T-helper 2 cell treated with Interferon-gamma antibody and Interleukin-4, amounts not matched to agents 5 μg/mL and 100 μg/mL, for 36 hours (primary cell): Measurements from ENCODE around the gene TLK1.

Experiments used
- DNase-seq: peaks from one replicate; pipeline ENCODE4 v3.0.0; 2021; ENCODE audit warnings: low spot score
- H3K27ac Mint-ChIP-seq: one replicate; pipeline ENCODE4 v1.8.0; 2021; ENCODE audit warnings: mild to moderate bottlenecking, mixed read lengths
- H3K27me3 Mint-ChIP-seq: one replicate; pipeline ENCODE4 v1.8.0; 2021; ENCODE audit warnings: low read depth, mixed read lengths
- H3K36me3 Mint-ChIP-seq: one replicate; pipeline ENCODE4 v1.8.0; 2021; ENCODE audit warnings: low read depth, mixed read lengths
- H3K4me1 Mint-ChIP-seq: one replicate; pipeline ENCODE4 v1.8.0; 2021; ENCODE audit warnings: low read depth, mixed read lengths
- H3K4me3 Mint-ChIP-seq: one replicate; pipeline ENCODE4 v1.8.0; 2022; ENCODE audit warnings: mild to moderate bottlenecking, moderate library complexity, mixed read lengths
- H3K9me3 Mint-ChIP-seq: one replicate; pipeline ENCODE4 v1.8.0; 2021; ENCODE audit warnings: mixed read lengths

TLK1 gene

DNA sequence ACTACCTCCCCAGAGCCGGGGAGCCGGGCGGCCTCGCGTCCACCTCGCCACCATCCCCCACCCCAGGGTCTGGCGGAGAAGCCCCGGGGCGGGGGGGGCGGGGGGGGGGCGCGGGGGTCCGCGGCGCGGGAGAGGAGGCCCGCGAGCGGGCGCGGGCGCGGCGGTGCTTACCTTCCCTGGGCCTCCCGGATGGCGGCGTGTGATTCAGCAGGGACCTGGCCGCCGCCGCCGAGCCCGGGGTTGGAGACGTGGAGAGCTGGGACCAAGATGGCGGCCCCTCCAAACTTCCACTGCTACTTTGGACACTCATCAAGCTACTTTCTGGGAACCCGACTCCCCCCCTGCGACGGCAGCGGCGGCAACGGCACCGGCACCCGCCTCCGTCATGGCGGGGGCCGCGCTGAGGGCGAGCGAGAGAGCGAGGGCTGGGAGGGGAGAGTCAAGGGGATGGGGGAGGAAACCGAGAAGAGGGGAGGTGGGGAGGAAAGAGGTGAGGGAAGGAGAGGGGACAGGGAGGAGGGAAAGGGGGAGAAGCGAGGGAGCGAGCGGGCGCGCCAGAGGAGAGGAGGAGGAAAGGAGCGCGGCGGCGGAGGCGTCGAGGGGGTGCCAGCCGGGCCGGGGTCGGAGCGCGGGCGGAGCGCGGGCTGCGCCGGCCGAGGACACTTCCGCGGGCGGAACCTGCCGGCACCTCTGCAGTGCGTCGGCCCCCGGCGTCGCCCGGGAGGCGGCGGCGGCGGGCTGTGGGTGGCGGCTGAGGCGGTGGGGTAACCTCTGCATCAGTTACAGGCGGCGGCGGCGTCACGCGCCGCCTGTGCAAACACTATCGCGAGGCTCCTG, at the start of gene TLK1:
TSS of gene TLK1 (minus strand) at position 775 of the 837 bp plus-strand sequence. CDS start at position 310, 465 bp downstream.
- Mint-ChIP-seq H3K36me3 (no peaks in the 10 kb centered on the region), H3K27ac (peak within 1 kb of the TSS; percentile 87), H3K9me3 (no peaks in the 10 kb centered on the region), H3K27me3 (no peaks in the 10 kb centered on the region), H3K4me1 (peaks cover 53% of the 10 kb centered on the region), H3K4me3 (peak within 1 kb of the TSS; percentile 99)
- DNase-seq: peak; percentile 74

- peaks cover 36% of the 10 kb centered on the region for H3K4me1 Mint-ChIP-seq
- peaks cover 15% of the 10 kb centered on the region for H3K9me3 Mint-ChIP-seq
- DNase-seq: no peak
- peak overlapping the region; percentile 76 for H3K4me3 Mint-ChIP-seq
- H3K36me3 Mint-ChIP-seq: peaks cover 2% of the 10 kb centered on the region
- no peaks in the 10 kb centered on the region for H3K27me3 Mint-ChIP-seq
- H3K27ac Mint-ChIP-seq: peak overlapping the region; percentile 88
These were observed 49.6 kb upstream of the TLK1 start for GRCh38 chr2:171210216-171210863.

DNA sequence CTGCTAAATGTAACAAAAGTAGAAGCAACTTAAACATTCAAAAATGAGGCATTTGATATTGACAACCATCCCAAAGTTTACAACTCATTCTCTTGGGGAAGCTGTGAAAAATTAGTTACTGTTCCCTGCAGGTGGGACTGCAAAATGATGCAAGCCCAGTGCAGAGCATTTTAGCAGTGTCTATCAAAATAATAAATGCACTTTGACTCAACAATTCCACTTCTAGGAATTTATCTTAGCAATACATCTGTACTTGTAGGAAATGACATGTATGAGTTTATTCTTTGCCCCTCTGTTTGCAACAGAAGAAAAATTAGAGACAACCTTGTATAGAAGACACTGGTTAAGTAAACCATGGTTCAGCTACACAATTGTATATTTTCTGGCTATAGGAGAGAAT, 48.0 kb upstream of the TLK1 start:
- no peak for DNase-seq
- Mint-ChIP-seq H3K4me1 (peaks cover 36% of the 10 kb centered on the region), H3K27ac (peak overlapping the region; percentile 17), H3K4me3 (peak overlapping the region; percentile 34), H3K27me3 (no peaks in the 10 kb centered on the region), H3K36me3 (peaks cover 2% of the 10 kb centered on the region), H3K9me3 (peaks cover 15% of the 10 kb centered on the region)

- no peak overlapping the region for H3K27ac Mint-ChIP-seq
- no peak overlapping the region for H3K4me3 Mint-ChIP-seq
- H3K4me1 Mint-ChIP-seq: peaks cover 31% of the 10 kb centered on the region
- H3K36me3 Mint-ChIP-seq: peaks cover 2% of the 10 kb centered on the region
- no peaks in the 10 kb centered on the region for H3K27me3 Mint-ChIP-seq
- DNase-seq: no peak
- H3K9me3 Mint-ChIP-seq: peaks cover 15% of the 10 kb centered on the region
These were observed 45.9 kb upstream of the TLK1 start for GRCh38 chr2:171206422-171207115.

DNA sequence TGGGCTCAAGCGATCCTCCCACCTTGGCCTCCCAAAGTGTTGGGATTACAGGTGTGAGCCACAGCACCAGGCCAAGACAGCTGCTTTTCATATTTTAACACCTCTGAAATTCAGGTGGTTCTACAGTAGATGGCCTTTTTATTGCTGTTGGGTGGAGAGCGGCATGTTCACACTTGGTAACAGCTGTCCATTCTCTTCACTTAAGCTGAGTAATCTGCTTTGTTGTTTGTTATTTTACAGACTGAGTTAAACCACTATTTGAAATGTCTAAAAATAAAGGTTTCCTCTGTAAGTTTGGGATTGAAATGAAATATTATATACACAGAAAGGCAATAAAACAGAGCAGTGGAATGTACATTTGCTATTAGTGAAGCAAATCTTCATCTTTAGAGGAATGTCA, 44.9 kb upstream of the TLK1 start:
- Mint-ChIP-seq H3K36me3 (peaks cover 2% of the 10 kb centered on the region), H3K27me3 (no peaks in the 10 kb centered on the region), H3K9me3 (peaks cover 15% of the 10 kb centered on the region), H3K4me1 (peaks cover 21% of the 10 kb centered on the region), H3K27ac (no peak overlapping the region), H3K4me3 (no peak overlapping the region)
- no peak for DNase-seq

DNA sequence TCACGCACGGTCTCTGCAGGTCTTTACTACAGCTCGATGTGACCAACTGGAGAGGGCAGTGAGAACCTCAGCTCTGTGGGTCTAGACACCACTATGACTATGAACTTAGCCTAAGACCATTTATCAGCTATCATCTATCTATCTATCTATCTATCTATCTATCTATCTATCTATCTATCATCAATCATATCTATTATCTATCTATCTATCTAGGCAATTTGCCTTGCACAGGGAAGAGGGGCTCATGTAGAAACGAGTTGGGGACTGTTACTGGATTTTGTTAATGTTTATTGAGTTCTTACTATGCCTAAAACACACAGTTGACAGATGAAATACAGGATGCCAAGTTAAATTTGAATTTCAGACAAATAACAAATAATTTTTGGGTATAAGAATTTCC, 41.1 kb upstream of the TLK1 start:
- no peaks in the 10 kb centered on the region for H3K36me3 Mint-ChIP-seq
- H3K9me3 Mint-ChIP-seq: peaks cover 8% of the 10 kb centered on the region
- no peak overlapping the region for H3K4me3 Mint-ChIP-seq
- H3K27me3 Mint-ChIP-seq: peaks cover 2% of the 10 kb centered on the region
- no peak for DNase-seq
- no peak overlapping the region for H3K27ac Mint-ChIP-seq
- peaks cover 4% of the 10 kb centered on the region for H3K4me1 Mint-ChIP-seq

GRCh38 chr2:171201271-171201670, 40.6 kb upstream of the TLK1 start:
- Mint-ChIP-seq H3K27ac (no peak overlapping the region), H3K4me1 (peaks cover 4% of the 10 kb centered on the region), H3K4me3 (no peak overlapping the region), H3K36me3 (no peaks in the 10 kb centered on the region), H3K9me3 (peaks cover 3% of the 10 kb centered on the region), H3K27me3 (peaks cover 2% of the 10 kb centered on the region)
- no peak for DNase-seq

- Mint-ChIP-seq H3K9me3 (no peaks in the 10 kb centered on the region), H3K36me3 (no peaks in the 10 kb centered on the region), H3K4me1 (peaks cover 4% of the 10 kb centered on the region), H3K27ac (no peak overlapping the region), H3K27me3 (peaks cover 2% of the 10 kb centered on the region), H3K4me3 (no peak overlapping the region)
- no peak for DNase-seq
These were observed 39.8 kb upstream of the TLK1 start for GRCh38 chr2:171200469-171200868.

DNA sequence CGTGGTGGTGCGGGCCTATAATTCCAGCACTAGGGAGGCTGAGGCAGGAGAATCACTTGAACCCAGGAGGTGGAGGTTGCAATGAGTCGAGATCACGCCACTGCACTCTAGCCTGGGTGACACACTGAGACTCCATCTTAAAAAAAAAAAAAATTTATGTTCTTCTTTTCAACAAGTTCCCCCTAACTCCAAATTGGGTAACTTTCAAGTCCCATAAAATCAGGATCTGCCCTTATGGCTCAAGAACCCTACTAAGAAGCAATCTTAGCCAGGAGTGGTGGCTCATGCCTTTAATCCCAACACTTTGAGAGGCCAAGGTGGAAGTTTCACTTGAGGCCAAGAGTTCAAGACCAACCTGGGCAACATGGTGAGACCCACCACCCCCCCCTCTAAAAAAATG, 30.3 kb upstream of the TLK1 start:
- DNase-seq: no peak
- Mint-ChIP-seq H3K9me3 (no peaks in the 10 kb centered on the region), H3K27ac (no peak overlapping the region), H3K36me3 (peaks cover 2% of the 10 kb centered on the region), H3K27me3 (no peaks in the 10 kb centered on the region), H3K4me1 (peaks cover 2% of the 10 kb centered on the region), H3K4me3 (no peak overlapping the region)

DNA sequence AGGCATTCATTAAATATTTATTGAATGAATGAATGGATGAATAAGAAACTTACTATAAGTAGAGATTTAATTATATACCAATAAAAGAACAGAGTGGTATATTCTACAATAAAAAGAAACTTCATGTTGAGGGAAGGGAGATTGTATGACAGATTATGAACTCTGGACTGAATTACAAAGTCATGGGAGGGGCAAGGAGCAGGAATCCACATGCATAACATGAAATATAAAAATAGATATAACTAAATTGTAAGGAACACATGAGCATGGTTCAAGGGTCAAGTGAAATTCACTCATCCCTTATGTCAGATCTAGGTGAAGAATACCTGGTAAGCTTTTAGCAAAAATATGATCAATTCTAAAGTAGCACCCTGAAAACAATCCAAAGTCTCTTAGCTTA, 27.1 kb upstream of the TLK1 start:
- Mint-ChIP-seq H3K9me3 (no peaks in the 10 kb centered on the region), H3K4me3 (no peak overlapping the region), H3K4me1 (peaks cover 2% of the 10 kb centered on the region), H3K27ac (no peak overlapping the region), H3K36me3 (peaks cover 2% of the 10 kb centered on the region), H3K27me3 (peaks cover 8% of the 10 kb centered on the region)
- no peak for DNase-seq

- no peak overlapping the region for H3K27ac Mint-ChIP-seq
These were observed 26.5 kb upstream of the TLK1 start for GRCh38 chr2:171187177-171187576.

DNA sequence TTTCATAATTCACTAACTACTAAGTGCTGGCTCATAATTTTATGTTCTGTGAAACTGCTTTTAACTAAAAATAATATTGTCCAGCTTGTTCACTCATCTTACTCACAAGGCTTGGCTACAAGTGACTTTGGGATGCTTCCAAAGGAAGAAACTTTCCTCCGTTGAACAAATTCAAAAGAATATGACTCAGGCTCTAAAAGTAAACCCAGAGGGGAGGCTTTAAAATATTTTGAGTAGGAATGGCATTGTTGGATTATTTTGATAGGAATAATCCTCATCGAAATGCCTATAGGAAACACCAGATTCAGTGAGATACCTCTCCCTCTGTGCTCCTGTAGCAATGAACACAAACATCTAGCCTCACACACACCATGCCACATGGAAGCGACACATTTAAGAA, 25.2 kb upstream of the TLK1 start:
- no peak overlapping the region for H3K27ac Mint-ChIP-seq
- peaks cover 14% of the 10 kb centered on the region for H3K27me3 Mint-ChIP-seq
- no peak overlapping the region for H3K4me3 Mint-ChIP-seq
- H3K4me1 Mint-ChIP-seq: peaks cover 7% of the 10 kb centered on the region
- H3K9me3 Mint-ChIP-seq: no peaks in the 10 kb centered on the region
- peaks cover 2% of the 10 kb centered on the region for H3K36me3 Mint-ChIP-seq
- DNase-seq: no peak

More at GRCh38 chr2:171187177-171187576, 26.5 kb upstream of the TLK1 start:
- no peak for DNase-seq
- H3K36me3 Mint-ChIP-seq: peaks cover 2% of the 10 kb centered on the region
- peaks cover 2% of the 10 kb centered on the region for H3K4me1 Mint-ChIP-seq
- no peaks in the 10 kb centered on the region for H3K9me3 Mint-ChIP-seq
- no peak overlapping the region for H3K4me3 Mint-ChIP-seq
- peaks cover 10% of the 10 kb centered on the region for H3K27me3 Mint-ChIP-seq

- no peak overlapping the region for H3K27ac Mint-ChIP-seq
- H3K36me3 Mint-ChIP-seq: peaks cover 2% of the 10 kb centered on the region
- H3K27me3 Mint-ChIP-seq: peaks cover 14% of the 10 kb centered on the region
- no peak for DNase-seq
- no peaks in the 10 kb centered on the region for H3K9me3 Mint-ChIP-seq
- peaks cover 9% of the 10 kb centered on the region for H3K4me1 Mint-ChIP-seq
- H3K4me3 Mint-ChIP-seq: no peak overlapping the region
These were observed 24.6 kb upstream of the TLK1 start for GRCh38 chr2:171185165-171185818.
